ENCODE measurements around the gene TBKBP1. TPM values are rescaled to one million over a fixed set of nuclear protein-coding genes. Genes with fewer than 3 reads are reported as not detected.
A peak's percentile ranks its signal among the peaks of the same experiment; 100 is the strongest.

TBKBP1 gene
- total RNA-seq, 3 donors from 2014 or later: 4.5 to 11.5 (median 8.3) TPM

DNA sequence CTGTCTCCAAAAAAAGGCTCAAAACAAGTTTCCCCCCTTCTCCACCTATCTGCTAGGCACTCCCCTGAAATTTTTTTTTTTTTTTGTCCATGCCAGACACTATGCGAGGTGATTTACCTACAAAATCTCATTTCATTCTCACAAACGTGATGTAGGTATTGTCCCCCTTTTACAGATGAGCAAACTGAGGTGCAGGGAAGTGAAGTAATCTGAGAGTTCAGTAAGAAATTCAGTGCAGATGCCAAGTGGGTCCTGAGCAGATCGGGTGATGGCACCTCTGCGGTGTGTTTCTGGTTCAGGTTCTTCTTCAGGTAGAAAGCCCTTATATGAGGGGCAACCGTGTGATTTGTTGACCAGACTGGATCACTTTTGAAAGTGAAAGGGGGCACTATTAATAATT is 9.7 kb downstream of the TBKBP1 start:
- no peak overlapping the region for H3K27ac ChIP-seq

GRCh38 chr17:47704116-47704515 is 10.2 kb downstream of the TBKBP1 start:
- no peaks in the 10 kb centered on the region for H3K4me1 ChIP-seq
- no peaks in the 10 kb centered on the region for H3K36me3 ChIP-seq
- intact Hi-C loops (cut with DNase I; ENCODE audit: low total_unique reads): no loop called here
- H3K27ac ChIP-seq: no peak overlapping the region
- H3K9me3 ChIP-seq: no peaks in the 10 kb centered on the region
- TF ChIP-seq CTCF (IDR thresholded peaks at IDR 0.05) (no peak), POLR2A (IDR thresholded peaks at IDR 0.05) (no peak), POLR2AphosphoS5 (IDR thresholded peaks at IDR 0.05) (no peak)
- H3K4me3 ChIP-seq: no peak overlapping the region
- no peaks in the 10 kb centered on the region for H3K27me3 ChIP-seq
- DNase-seq (ENCODE audit: low spot score in 2 of 2): no peak

More for the DNA sequence above, 9.7 kb downstream of the TBKBP1 start:
- Histone ChIP-seq H3K36me3 (no peaks in the 10 kb centered on the region), H3K27me3 (no peaks in the 10 kb centered on the region), H3K9me3 (no peaks in the 10 kb centered on the region), H3K4me1 (no peaks in the 10 kb centered on the region), H3K4me3 (no peak overlapping the region)
- intact Hi-C loops (cut with DNase I; ENCODE audit: low total_unique reads): no loop called here
- no peak for TF ChIP-seq CTCF (IDR thresholded peaks at IDR 0.05)
- TF ChIP-seq POLR2A (IDR thresholded peaks at IDR 0.05): no peak
- no peak for TF ChIP-seq POLR2AphosphoS5 (IDR thresholded peaks at IDR 0.05)
- no peak for DNase-seq (ENCODE audit: low spot score in 2 of 2)

DNA sequence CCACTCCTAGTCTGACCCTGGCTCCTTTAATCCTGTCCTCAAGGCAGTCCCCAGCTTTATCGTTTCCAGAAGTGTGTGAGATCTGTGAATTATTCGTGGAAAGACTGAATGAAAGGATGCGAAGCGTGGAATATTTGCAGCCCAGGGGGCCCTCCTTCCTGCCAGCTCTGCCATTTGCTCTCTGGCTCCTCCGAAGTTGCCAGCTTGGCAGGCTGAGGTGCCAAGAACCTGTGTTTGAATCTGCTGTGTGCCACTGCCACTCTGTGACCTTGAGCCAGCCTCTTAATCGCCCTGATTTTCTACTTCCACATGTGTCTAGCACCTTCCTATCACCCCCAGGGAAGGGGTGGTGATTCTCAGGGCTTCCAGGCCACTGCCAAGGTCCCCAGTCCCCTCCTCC is 10.8 kb downstream of the TBKBP1 start:
- H3K9me3 ChIP-seq: no peaks in the 10 kb centered on the region
- no peak for DNase-seq (ENCODE audit: low spot score in 2 of 2)
- no peaks in the 10 kb centered on the region for H3K4me1 ChIP-seq
- no peak overlapping the region for H3K4me3 ChIP-seq
- intact Hi-C loops (cut with DNase I; ENCODE audit: low total_unique reads): no loop called here
- H3K27me3 ChIP-seq: no peaks in the 10 kb centered on the region
- no peak overlapping the region for H3K27ac ChIP-seq
- no peak for TF ChIP-seq CTCF (IDR thresholded peaks at IDR 0.05)
- no peak for TF ChIP-seq POLR2AphosphoS5 (IDR thresholded peaks at IDR 0.05)
- no peak for TF ChIP-seq POLR2A (IDR thresholded peaks at IDR 0.05)
- no peaks in the 10 kb centered on the region for H3K36me3 ChIP-seq

DNA sequence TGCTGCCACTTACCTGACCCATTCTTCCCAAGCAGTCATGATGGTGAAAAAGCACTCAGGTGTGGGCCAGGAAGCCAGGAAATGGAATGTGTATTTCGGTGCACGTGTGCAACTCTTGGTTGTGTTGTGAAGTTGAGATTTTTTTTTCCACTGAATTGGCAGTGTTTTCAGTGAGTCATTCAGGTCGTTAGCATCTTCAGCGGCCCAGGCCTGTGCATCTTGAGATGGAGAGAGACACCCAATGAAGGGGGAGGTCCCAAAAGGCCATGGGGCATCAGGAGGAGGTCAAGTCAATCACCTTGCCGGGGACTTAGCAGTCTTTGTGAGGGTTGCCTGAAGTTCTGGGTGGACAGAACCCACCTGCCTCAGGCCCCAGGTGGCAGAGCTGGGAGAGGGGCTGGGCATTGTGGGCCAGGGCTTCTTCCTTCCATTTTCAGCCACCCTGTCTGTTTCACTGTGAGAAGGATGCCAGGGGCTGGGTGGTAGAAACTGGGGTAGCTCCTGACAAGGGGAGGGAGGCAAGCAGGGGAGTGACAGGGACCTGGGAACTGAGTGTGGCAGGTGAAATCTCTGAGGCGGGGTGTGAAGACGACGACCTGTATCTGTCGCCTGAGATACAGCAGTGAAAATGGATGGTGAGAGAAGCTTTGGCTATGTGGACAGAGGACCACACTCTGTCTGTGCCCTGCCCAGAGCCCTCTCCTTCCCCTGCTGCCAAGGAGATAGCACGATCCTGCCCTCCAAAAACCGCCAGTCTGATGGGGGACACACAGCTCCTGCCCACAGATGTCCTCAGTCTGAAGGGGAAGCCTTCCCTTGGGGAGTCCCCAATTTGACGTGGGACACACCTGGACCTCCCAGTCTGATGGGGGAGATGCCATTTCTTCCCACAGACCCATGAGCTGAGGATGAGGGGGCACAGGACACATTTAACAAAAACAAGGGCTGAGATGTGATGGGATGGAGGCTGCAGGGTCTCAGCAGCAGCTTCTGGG is 11.9 kb downstream of the TBKBP1 start:
- H3K4me3 ChIP-seq: no peak overlapping the region
- intact Hi-C loops (cut with DNase I; ENCODE audit: low total_unique reads): no loop called here
- no peak for TF ChIP-seq POLR2A (IDR thresholded peaks at IDR 0.05)
- no peak for TF ChIP-seq POLR2AphosphoS5 (IDR thresholded peaks at IDR 0.05)
- TF ChIP-seq CTCF (IDR thresholded peaks at IDR 0.05): no peak
- DNase-seq (ENCODE audit: low spot score in 2 of 2): no peak
- no peaks in the 10 kb centered on the region for H3K4me1 ChIP-seq
- H3K27ac ChIP-seq: no peak overlapping the region
- no peaks in the 10 kb centered on the region for H3K9me3 ChIP-seq
- no peaks in the 10 kb centered on the region for H3K27me3 ChIP-seq
- H3K36me3 ChIP-seq: peaks cover 5% of the 10 kb centered on the region

- Histone ChIP-seq H3K9me3 (no peaks in the 10 kb centered on the region), H3K4me3 (no peak overlapping the region), H3K36me3 (peaks cover 8% of the 10 kb centered on the region), H3K27me3 (no peaks in the 10 kb centered on the region), H3K27ac (peak overlapping the region in 1 of 2 donors; percentile 50), H3K4me1 (no peaks in the 10 kb centered on the region)
- no peak for TF ChIP-seq CTCF (IDR thresholded peaks at IDR 0.05)
- TF ChIP-seq POLR2A (IDR thresholded peaks at IDR 0.05): no peak
- no peak for TF ChIP-seq POLR2AphosphoS5 (IDR thresholded peaks at IDR 0.05)
- DNase-seq (ENCODE audit: low spot score in 2 of 2): no peak
- intact Hi-C loops (cut with DNase I; ENCODE audit: low total_unique reads): no loop called here
Observed at GRCh38 chr17:47707056-47707804, 13.3 kb downstream of the TBKBP1 start.

Measured in breast epithelium (tissue), 4 donors.